Posterior vena cava (tissue), 2 donors: ENCODE results near the gene HAO1. TPM values are rescaled to one million over a fixed set of nuclear protein-coding genes. Genes with fewer than 3 reads are reported as not detected.
"Not testable (repeated sequence)": the region's sequence is repeated elsewhere in the genome, so short reads cannot be mapped to it uniquely, and the experiment has no call there.

Experiments
- DNase-seq: peaks from one replicate; pipeline ENCODE4 v3.0.0-alpha.2; 2020; ENCODE audit warnings: low spot score
- intact Hi-C, 2 donors: fragments of 100-400 bp; cut with DNase I; formaldehyde crosslinking; loops; one replicate each; pipeline versions ENCODE4 v1.14.1 to v1.14.2; 2022 to 2023
- total RNA-seq, 2 donors: library from RNA; stranded (reverse); fragmentation: NEBNext Ultra II Directional; extraction: Animal tissue kit (Norgen Biotek cat#: 25700); gene quantifications; one replicate each; pipeline ENCODE4 v1.2.1, GENCODE V29; 2021
- donor health status: DM: yes; HTN: yes; CAD: no.
- donor health status: DM: yes; HTN: yes; CAD: no.

The HAO1 gene
- total RNA-seq, 2 donors from 2014 or later: not detected

- no peak for DNase-seq
- intact Hi-C loops: no loop called here
Observed at GRCh38 chr20:7879883-7880282, 60.4 kb downstream of the HAO1 start.

- intact Hi-C loops: no loop called here
- DNase-seq: no peak
Observed at GRCh38 chr20:7868108-7868507, 72.2 kb downstream of the HAO1 start.

- intact Hi-C loops: no loop called here
- no peak for DNase-seq
Observed at GRCh38 chr20:7866285-7866684, 74.0 kb downstream of the HAO1 start.

GRCh38 chr20:7859356-7859802, 80.9 kb downstream of the HAO1 start:
- intact Hi-C loops: no loop called here

GRCh38 chr20:7858734-7859250, 81.5 kb downstream of the HAO1 start:
- no peak for DNase-seq
- intact Hi-C loops: no loop called here

More at GRCh38 chr20:7859356-7859802, 80.9 kb downstream of the HAO1 start:
- DNase-seq: no peak

GRCh38 chr20:7856756-7857155, 83.5 kb downstream of the HAO1 start:
- DNase-seq: no peak
- intact Hi-C loops: no loop called here

GRCh38 chr20:7855545-7855944, 84.7 kb downstream of the HAO1 start:
- intact Hi-C loops: no loop called here
- DNase-seq: no peak

GRCh38 chr20:7853493-7853892, 86.8 kb downstream of the HAO1 start:
- intact Hi-C loops: no loop called here
- no peak for DNase-seq

GRCh38 chr20:7850775-7851490, 89.3 kb downstream of the HAO1 start:
- intact Hi-C loops: no loop called here
- DNase-seq: no peak

- no peak for DNase-seq
- intact Hi-C loops: no loop called here
Observed at GRCh38 chr20:7849675-7850074, 90.6 kb downstream of the HAO1 start.

- DNase-seq: no peak
- intact Hi-C loops: no loop called here
Observed at GRCh38 chr20:7848351-7848750, 91.9 kb downstream of the HAO1 start.

GRCh38 chr20:7843613-7844012, 96.6 kb downstream of the HAO1 start:
- no peak for DNase-seq
- intact Hi-C loops: no loop called here

- intact Hi-C loops: no loop called here
- DNase-seq: peak; percentile 83
Observed at GRCh38 chr20:7841971-7842310, 98.3 kb downstream of the HAO1 start.

GRCh38 chr20:7841291-7841970, 98.8 kb downstream of the HAO1 start:
- no peak for DNase-seq

GRCh38 chr20:7836076-7836475, 104.2 kb downstream of the HAO1 start:
- DNase-seq: no peak
- intact Hi-C loops: no loop called here

More at GRCh38 chr20:7841291-7841970, 98.8 kb downstream of the HAO1 start:
- intact Hi-C loops: no loop called here

- DNase-seq: not testable (repeated sequence)
- intact Hi-C loops: loop anchor here in 1 of 2 donors (5.0 kb wide), 1 partner anchor 317 kb away; no protein-coding TSS in a partner anchor
Observed at GRCh38 chr20:7834441-7834840, 105.8 kb downstream of the HAO1 start.

Other genes starting within 250 kb of the HAO1 start
- gene TMX4, start 79.3 kb upstream of the HAO1 start, total RNA-seq: 10 to 100 TPM; 51.8 to 64.6 TPM
- 10 to 100 TPM; 16.9 to 20.8 TPM for gene PLCB1, start 191.8 kb upstream of the HAO1 start, total RNA-seq